Panc1 (cell line): ENCODE measurements around the gene SGCG. TPM values are rescaled to one million over a fixed set of nuclear protein-coding genes. Genes with fewer than 3 reads are reported as not detected.

Experiments used
- ATAC-seq: fragments of 200-7000 bp; cut with Tn5 transposase; 2 replicates; pipeline ENCODE4 v1.9.1; 2020; ENCODE audit warnings: mild to moderate bottlenecking, moderate library complexity
- BruUV-seq: library from RNA; stranded (reverse); fragments of 400-500 nt; replicated peaks from 2 replicates; lab custom pipeline; 2021; lab: Mats Ljungman, UMichigan
- CTCF ChIA-PET: fragments of 300-600 bp; sonication (Branson Sonifier 250); formaldehyde crosslinking; loops from one replicate; lab custom pipeline; 2022; ENCODE audit warnings: antibody characterized with exemption; lab: Charles Lee
- POLR2A ChIA-PET: fragments of 300-600 bp; sonication (Branson Sonifier 250); formaldehyde crosslinking; loops from one replicate; lab custom pipeline; 2022; ENCODE audit warnings: antibody characterized with exemption; lab: Charles Lee
- DNase-seq: peaks from one replicate; pipeline ENCODE4 v3.0.0-alpha.2; 2010; ENCODE audit warnings: low read depth, low spot score
- H3K27ac ChIP-seq: 2 replicates; pipeline ENCODE4 v1.5.1; 2011; ENCODE audit warnings: mild to moderate bottlenecking, low read length, inconsistent platforms
- H3K27me3 ChIP-seq: fragments of 200-500 bp; sonication (Bioruptor generic); 2 replicates; pipeline ENCODE4 v1.6.0; 2014; ENCODE audit warnings: low read length, inconsistent platforms; ENCODE audit not compliant: control insufficient read depth, insufficient read depth
- H3K36me3 ChIP-seq: fragments of 200-500 bp; sonication (Bioruptor generic); 2 replicates; pipeline ENCODE4 v1.5.1; 2014; ENCODE audit warnings: inconsistent platforms, mild to moderate bottlenecking, low read length, moderate library complexity; ENCODE audit not compliant: control insufficient read depth, insufficient read depth
- H3K4me1 ChIP-seq: 2 replicates; pipeline ENCODE4 v1.5.1; 2011; ENCODE audit warnings: inconsistent platforms, mild to moderate bottlenecking, low read length, moderate library complexity; ENCODE audit not compliant: control insufficient read depth, insufficient read depth
- H3K4me3 ChIP-seq, 2 experiments: 2 replicates each; pipeline ENCODE4 v1.5.1; 2011 to 2012; ENCODE audit warnings: low read depth in 2 of 2, low read length in 2 of 2, mild to moderate bottlenecking in 2 of 2, inconsistent platforms in 1 of 2, moderate library complexity in 1 of 2
- H3K9me3 ChIP-seq: fragments of 200-500 bp; sonication (Bioruptor generic); 2 replicates; pipeline ENCODE4 v1.5.1; 2014; ENCODE audit warnings: low read depth, mild to moderate bottlenecking, inconsistent platforms, low read length, moderate library complexity; ENCODE audit not compliant: control insufficient read depth, insufficient read depth
- POLR2AphosphoS5 ChIP-seq: IDR thresholded peaks from 2 replicates; pipeline ENCODE4 v1.6.1; 2012; ENCODE audit warnings: mild to moderate bottlenecking, low read depth, low read length, moderate library complexity
- SIN3A ChIP-seq: IDR thresholded peaks from 2 replicates; pipeline ENCODE4 v1.6.1; 2012; ENCODE audit warnings: low read depth, mild to moderate bottlenecking, low read length, moderate library complexity, borderline replicate concordance; ENCODE audit not compliant: insufficient read depth
- TCF7L2 ChIP-seq: IDR thresholded peaks from 2 replicates; pipeline ENCODE4 v1.6.1; 2011; ENCODE audit warnings: mild to moderate bottlenecking, low read depth, low read length, inconsistent platforms
- in situ Hi-C: cut with HindIII; loops from 2 replicates; pipeline ENCODE4 v1.10.0; 2016; ENCODE audit warnings: low sequenced_read_pairs, low pct_unique_long_range_greater_than_20kb
- intact Hi-C: fragments of 100-400 bp; cut with micrococcal nuclease; formaldehyde crosslinking; loops from one replicate; pipeline ENCODE4 v1.10.0; 2022; ENCODE audit not compliant: unreplicated experiment
- total RNA-seq: library from RNA; stranded (reverse); gene quantifications from one replicate; pipeline ENCODE4 v1.2.1, GENCODE V29; 2021; ENCODE audit not compliant: unreplicated experiment
- TF ChIP-seq, protein P1 (sequence below): fragments of 450-650 bp; IDR thresholded peaks from 2 replicates; pipeline ENCODE4 v1.5.1; 2017; ENCODE audit warnings: mild to moderate bottlenecking
- TF ChIP-seq, protein P2 (sequence below), 2 experiments: IDR thresholded peaks; 2 replicates each; pipeline ENCODE4 v1.6.1; 2011 to 2012; ENCODE audit warnings: low read depth in 2 of 2, control low read depth in 1 of 2, low read length in 1 of 2, mild to moderate bottlenecking in 1 of 2, moderate library complexity in 1 of 2; ENCODE audit not compliant: insufficient read depth in 1 of 2

Gene SGCG
- total RNA-seq, 1 experiment from 2014 or later, result not detected

DNA sequence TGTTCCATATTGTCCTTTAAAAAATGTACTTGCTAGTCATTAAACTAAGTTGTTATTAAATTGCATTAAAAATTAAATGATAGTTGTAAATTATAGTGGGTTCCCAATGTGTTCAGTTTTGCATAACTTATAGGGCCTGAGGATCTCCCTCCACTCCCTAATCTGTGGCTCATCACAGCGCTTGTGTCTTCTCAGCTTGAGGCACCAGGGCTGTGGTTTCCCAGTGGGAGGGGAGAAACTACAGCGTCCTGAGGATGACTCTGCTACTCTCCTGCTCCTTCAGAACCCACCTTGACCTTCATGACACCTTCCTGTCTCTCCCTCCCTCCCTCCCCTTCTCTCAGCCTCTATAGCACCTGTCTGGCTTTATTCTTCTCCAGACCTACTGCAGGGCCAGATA, 1.4 kb downstream of the SGCG start:
- CTCF ChIA-PET, result no interaction called here
- intact Hi-C loops, result no loop called here
- POLR2A ChIA-PET, result no interaction called here
- in situ Hi-C loops, result no loop called here
- TF ChIP-seq POLR2AphosphoS5 (no peak), TCF7L2 (no peak), SIN3A (no peak)
- TF ChIP-seq, protein P1, sequence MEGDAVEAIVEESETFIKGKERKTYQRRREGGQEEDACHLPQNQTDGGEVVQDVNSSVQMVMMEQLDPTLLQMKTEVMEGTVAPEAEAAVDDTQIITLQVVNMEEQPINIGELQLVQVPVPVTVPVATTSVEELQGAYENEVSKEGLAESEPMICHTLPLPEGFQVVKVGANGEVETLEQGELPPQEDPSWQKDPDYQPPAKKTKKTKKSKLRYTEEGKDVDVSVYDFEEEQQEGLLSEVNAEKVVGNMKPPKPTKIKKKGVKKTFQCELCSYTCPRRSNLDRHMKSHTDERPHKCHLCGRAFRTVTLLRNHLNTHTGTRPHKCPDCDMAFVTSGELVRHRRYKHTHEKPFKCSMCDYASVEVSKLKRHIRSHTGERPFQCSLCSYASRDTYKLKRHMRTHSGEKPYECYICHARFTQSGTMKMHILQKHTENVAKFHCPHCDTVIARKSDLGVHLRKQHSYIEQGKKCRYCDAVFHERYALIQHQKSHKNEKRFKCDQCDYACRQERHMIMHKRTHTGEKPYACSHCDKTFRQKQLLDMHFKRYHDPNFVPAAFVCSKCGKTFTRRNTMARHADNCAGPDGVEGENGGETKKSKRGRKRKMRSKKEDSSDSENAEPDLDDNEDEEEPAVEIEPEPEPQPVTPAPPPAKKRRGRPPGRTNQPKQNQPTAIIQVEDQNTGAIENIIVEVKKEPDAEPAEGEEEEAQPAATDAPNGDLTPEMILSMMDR, result no peak
- TF ChIP-seq, protein P2, sequence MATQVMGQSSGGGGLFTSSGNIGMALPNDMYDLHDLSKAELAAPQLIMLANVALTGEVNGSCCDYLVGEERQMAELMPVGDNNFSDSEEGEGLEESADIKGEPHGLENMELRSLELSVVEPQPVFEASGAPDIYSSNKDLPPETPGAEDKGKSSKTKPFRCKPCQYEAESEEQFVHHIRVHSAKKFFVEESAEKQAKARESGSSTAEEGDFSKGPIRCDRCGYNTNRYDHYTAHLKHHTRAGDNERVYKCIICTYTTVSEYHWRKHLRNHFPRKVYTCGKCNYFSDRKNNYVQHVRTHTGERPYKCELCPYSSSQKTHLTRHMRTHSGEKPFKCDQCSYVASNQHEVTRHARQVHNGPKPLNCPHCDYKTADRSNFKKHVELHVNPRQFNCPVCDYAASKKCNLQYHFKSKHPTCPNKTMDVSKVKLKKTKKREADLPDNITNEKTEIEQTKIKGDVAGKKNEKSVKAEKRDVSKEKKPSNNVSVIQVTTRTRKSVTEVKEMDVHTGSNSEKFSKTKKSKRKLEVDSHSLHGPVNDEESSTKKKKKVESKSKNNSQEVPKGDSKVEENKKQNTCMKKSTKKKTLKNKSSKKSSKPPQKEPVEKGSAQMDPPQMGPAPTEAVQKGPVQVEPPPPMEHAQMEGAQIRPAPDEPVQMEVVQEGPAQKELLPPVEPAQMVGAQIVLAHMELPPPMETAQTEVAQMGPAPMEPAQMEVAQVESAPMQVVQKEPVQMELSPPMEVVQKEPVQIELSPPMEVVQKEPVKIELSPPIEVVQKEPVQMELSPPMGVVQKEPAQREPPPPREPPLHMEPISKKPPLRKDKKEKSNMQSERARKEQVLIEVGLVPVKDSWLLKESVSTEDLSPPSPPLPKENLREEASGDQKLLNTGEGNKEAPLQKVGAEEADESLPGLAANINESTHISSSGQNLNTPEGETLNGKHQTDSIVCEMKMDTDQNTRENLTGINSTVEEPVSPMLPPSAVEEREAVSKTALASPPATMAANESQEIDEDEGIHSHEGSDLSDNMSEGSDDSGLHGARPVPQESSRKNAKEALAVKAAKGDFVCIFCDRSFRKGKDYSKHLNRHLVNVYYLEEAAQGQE (IDR thresholded peaks at IDR 0.05; ENCODE audit: insufficient read depth in 1 of 2, low read depth in 2 of 2, low read length in 1 of 2), result no peak
- no peaks in the 10 kb centered on the region for H3K27me3 ChIP-seq
- no peak for ATAC-seq
- BruUV-seq, result no TSS peak
- DNase-seq, result no peak
- H3K4me1 ChIP-seq, result no peaks in the 10 kb centered on the region
- no peaks in the 10 kb centered on the region for H3K36me3 ChIP-seq
- H3K27ac ChIP-seq, result no peak overlapping the region
- H3K4me3 ChIP-seq, result no peak overlapping the region
- no peaks in the 10 kb centered on the region for H3K9me3 ChIP-seq

DNA sequence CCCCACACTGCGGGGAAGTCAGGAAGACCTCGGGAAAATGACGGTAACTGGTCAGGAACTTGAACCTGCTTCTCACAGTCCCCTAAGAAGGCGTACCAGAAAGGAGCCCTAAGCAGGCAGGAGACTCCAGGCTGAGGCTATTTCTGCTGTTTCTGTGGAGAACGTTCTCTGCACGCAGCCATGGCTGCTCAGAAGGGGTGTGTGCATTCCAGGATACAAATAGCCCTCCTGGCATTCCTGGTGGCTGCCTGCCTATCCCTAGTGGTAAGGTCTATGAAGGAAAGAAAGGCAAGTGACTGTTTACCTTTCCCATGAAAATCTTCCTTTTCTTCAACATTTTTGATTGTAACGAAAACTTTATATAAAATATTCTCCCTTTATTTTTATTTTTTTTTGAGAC, 2.5 kb downstream of the SGCG start:
- ATAC-seq (no peak), DNase-seq (no peak)
- Histone ChIP-seq H3K27ac (no peak overlapping the region), H3K36me3 (no peaks in the 10 kb centered on the region), H3K4me1 (no peaks in the 10 kb centered on the region), H3K4me3 (no peak overlapping the region), H3K27me3 (no peaks in the 10 kb centered on the region), H3K9me3 (no peaks in the 10 kb centered on the region)
- no TSS peak for BruUV-seq
- intact Hi-C loops, result no loop called here
- ChIA-PET CTCF (no interaction called here), POLR2A (no interaction called here)
- TF ChIP-seq, protein P2 (IDR thresholded peaks at IDR 0.05; ENCODE audit: insufficient read depth in 1 of 2, low read depth in 2 of 2, low read length in 1 of 2), result no peak
- TF ChIP-seq SIN3A (no peak), POLR2AphosphoS5 (no peak)
- in situ Hi-C loops, result no loop called here
